ENCODE measurements around the gene AMOT. TPM values are rescaled to one million over a fixed set of nuclear protein-coding genes. Genes with fewer than 3 reads are reported as not detected.

The AMOT gene
- polyA plus RNA-seq, 1 donor from 2014 or later = 2.8 TPM

DNA sequence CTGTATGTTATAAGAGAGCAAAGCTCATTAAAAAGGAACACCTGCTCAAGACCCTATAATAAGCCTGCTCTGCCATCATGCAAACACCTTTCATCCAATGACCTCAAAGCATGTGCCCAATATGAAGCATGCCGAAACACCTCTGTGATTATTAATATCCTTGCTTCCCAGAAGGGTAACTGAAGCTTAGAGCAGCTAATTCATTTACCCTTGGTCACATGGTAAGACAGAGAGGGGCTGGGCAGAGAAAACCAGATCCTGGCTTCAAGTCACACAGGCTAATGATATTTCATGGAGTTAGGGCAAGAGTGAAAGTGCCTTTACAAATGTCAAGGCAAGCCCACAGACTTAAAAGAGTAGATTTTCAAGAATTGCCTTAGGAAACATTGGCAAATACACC, 5.6 kb downstream of the AMOT start:
- TF ChIP-seq SMC3 (conservative IDR thresholded peaks at IDR 0.05; ENCODE audit: poor library complexity) = no peak
- TF ChIP-seq TAF1 (IDR thresholded peaks at IDR 0.05; ENCODE audit: low read depth) = no peak
- TF ChIP-seq POLR2AphosphoS5 (IDR thresholded peaks at IDR 0.05) = no peak
- no peak for TF ChIP-seq MXI1 (conservative IDR thresholded peaks at IDR 0.05; ENCODE audit: poor library complexity, severe bottlenecking)
- TF ChIP-seq RAD21 (conservative IDR thresholded peaks at IDR 0.05) = no peak
- TF ChIP-seq EZH2 (IDR thresholded peaks at IDR 0.05; ENCODE audit: borderline replicate concordance, insufficient read depth, low read length, poor library complexity, severe bottlenecking) = no peak
- TF ChIP-seq, protein P1, sequence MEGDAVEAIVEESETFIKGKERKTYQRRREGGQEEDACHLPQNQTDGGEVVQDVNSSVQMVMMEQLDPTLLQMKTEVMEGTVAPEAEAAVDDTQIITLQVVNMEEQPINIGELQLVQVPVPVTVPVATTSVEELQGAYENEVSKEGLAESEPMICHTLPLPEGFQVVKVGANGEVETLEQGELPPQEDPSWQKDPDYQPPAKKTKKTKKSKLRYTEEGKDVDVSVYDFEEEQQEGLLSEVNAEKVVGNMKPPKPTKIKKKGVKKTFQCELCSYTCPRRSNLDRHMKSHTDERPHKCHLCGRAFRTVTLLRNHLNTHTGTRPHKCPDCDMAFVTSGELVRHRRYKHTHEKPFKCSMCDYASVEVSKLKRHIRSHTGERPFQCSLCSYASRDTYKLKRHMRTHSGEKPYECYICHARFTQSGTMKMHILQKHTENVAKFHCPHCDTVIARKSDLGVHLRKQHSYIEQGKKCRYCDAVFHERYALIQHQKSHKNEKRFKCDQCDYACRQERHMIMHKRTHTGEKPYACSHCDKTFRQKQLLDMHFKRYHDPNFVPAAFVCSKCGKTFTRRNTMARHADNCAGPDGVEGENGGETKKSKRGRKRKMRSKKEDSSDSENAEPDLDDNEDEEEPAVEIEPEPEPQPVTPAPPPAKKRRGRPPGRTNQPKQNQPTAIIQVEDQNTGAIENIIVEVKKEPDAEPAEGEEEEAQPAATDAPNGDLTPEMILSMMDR (IDR thresholded peaks at IDR 0.05; ENCODE audit: poor library complexity, severe bottlenecking) = no peak
- TF ChIP-seq EP300 (conservative IDR thresholded peaks at IDR 0.05; ENCODE audit: poor library complexity, severe bottlenecking) = no peak
- TF ChIP-seq, protein P2, sequence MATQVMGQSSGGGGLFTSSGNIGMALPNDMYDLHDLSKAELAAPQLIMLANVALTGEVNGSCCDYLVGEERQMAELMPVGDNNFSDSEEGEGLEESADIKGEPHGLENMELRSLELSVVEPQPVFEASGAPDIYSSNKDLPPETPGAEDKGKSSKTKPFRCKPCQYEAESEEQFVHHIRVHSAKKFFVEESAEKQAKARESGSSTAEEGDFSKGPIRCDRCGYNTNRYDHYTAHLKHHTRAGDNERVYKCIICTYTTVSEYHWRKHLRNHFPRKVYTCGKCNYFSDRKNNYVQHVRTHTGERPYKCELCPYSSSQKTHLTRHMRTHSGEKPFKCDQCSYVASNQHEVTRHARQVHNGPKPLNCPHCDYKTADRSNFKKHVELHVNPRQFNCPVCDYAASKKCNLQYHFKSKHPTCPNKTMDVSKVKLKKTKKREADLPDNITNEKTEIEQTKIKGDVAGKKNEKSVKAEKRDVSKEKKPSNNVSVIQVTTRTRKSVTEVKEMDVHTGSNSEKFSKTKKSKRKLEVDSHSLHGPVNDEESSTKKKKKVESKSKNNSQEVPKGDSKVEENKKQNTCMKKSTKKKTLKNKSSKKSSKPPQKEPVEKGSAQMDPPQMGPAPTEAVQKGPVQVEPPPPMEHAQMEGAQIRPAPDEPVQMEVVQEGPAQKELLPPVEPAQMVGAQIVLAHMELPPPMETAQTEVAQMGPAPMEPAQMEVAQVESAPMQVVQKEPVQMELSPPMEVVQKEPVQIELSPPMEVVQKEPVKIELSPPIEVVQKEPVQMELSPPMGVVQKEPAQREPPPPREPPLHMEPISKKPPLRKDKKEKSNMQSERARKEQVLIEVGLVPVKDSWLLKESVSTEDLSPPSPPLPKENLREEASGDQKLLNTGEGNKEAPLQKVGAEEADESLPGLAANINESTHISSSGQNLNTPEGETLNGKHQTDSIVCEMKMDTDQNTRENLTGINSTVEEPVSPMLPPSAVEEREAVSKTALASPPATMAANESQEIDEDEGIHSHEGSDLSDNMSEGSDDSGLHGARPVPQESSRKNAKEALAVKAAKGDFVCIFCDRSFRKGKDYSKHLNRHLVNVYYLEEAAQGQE (IDR thresholded peaks at IDR 0.05; ENCODE audit: borderline replicate concordance) = no peak
- Histone ChIP-seq H3K9me2 (ENCODE audit: insufficient read depth, low read length) (no peaks in the 10 kb centered on the region), H3K27me3 (ENCODE audit: insufficient read depth, low read depth, low read length) (no peaks in the 10 kb centered on the region), H3K4me3 (ENCODE audit: low read length) (no peak overlapping the region), H2AFZ (ENCODE audit: low read depth, low read length) (no peak overlapping the region), H3K9ac (ENCODE audit: low read length) (no peak overlapping the region), H3K27ac (ENCODE audit: low read length) (no peak overlapping the region), H3F3A (ENCODE audit: insufficient read depth, low read length, poor library complexity, severe bottlenecking) (no peaks in the 10 kb centered on the region), H3K9me3 (ENCODE audit: low read length) (no peaks in the 10 kb centered on the region), H3K36me3 (ENCODE audit: insufficient read depth, low read length) (no peaks in the 10 kb centered on the region), H3K4me2 (ENCODE audit: low read length) (no peak overlapping the region), H4K20me1 (ENCODE audit: insufficient read depth) (no peaks in the 10 kb centered on the region), H3K79me2 (replicated peaks; ENCODE audit: insufficient read depth, low read length) (no peaks in the 10 kb centered on the region)

DNA sequence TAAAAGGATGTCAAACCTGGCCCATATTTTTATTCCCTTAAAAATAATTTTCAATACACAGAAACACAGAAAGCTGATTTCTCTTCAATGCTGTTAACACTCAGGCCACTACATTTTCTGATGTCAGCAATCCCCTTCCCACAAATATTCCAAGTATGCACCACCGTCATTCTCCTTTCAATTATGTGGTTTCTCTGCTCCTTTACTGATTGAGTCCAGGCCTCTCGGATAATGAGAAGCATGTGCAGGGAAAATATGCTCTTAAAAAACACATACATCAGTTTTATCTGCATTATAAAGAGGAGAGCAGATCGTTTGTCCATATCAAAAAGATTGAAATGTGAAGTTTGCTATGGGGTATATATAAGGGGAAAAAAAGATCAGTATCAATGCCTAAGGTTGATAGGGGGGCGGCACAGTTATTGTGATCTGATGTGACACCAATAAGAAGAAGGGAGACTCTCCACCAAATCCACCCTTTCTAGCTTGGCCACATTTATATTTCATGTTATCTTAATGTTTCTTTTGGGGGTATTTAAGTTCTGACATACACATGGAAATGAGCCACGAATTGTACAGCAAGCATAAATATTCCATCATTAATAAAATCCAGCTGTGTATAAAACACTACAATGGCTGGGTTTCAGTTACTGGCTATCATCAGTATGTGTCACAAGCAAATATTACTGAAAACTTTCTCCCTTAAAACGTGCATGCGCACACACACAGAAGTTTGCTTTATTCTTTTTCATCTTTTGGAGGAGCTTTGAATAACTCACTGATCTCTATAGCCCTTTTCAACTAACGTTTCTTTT, 6.4 kb downstream of the AMOT start:
- Histone ChIP-seq H3K79me2 (replicated peaks; ENCODE audit: insufficient read depth, low read length) (no peaks in the 10 kb centered on the region), H3K4me3 (ENCODE audit: low read length) (no peak overlapping the region), H3K9me3 (ENCODE audit: low read length) (no peaks in the 10 kb centered on the region), H4K20me1 (ENCODE audit: insufficient read depth) (no peaks in the 10 kb centered on the region), H3K27me3 (ENCODE audit: insufficient read depth, low read depth, low read length) (no peaks in the 10 kb centered on the region), H3K36me3 (ENCODE audit: insufficient read depth, low read length) (no peaks in the 10 kb centered on the region), H3F3A (ENCODE audit: insufficient read depth, low read length, poor library complexity, severe bottlenecking) (no peaks in the 10 kb centered on the region), H2AFZ (ENCODE audit: low read depth, low read length) (no peak overlapping the region), H3K27ac (ENCODE audit: low read length) (no peak overlapping the region), H3K9ac (ENCODE audit: low read length) (no peak overlapping the region), H3K9me2 (ENCODE audit: insufficient read depth, low read length) (no peaks in the 10 kb centered on the region), H3K4me2 (ENCODE audit: low read length) (no peak overlapping the region)
- TF ChIP-seq POLR2AphosphoS5 (IDR thresholded peaks at IDR 0.05) (no peak), RAD21 (conservative IDR thresholded peaks at IDR 0.05) (no peak), MXI1 (conservative IDR thresholded peaks at IDR 0.05; ENCODE audit: poor library complexity, severe bottlenecking) (no peak), TAF1 (IDR thresholded peaks at IDR 0.05; ENCODE audit: low read depth) (no peak), SMC3 (conservative IDR thresholded peaks at IDR 0.05; ENCODE audit: poor library complexity) (no peak), EZH2 (IDR thresholded peaks at IDR 0.05; ENCODE audit: borderline replicate concordance, insufficient read depth, low read length, poor library complexity, severe bottlenecking) (no peak), EP300 (conservative IDR thresholded peaks at IDR 0.05; ENCODE audit: poor library complexity, severe bottlenecking) (no peak)
- TF ChIP-seq, protein P1 (IDR thresholded peaks at IDR 0.05; ENCODE audit: poor library complexity, severe bottlenecking) = no peak
- TF ChIP-seq, protein P2 (IDR thresholded peaks at IDR 0.05; ENCODE audit: borderline replicate concordance) = no peak

Measured in neural cell (in vitro differentiated cells).